ENCODE results near the gene CRY2.

CRY2 gene

GRCh38 chr11:45917286-45917622 is 70.0 kb downstream of the CRY2 start:
- DNase-seq (ENCODE audit: low read depth in 1 of 2, low spot score in 1 of 2) = no peak

- peak; percentile 89 to 90 for DNase-seq (ENCODE audit: low read depth in 1 of 2, low spot score in 1 of 2)
These were observed 70.5 kb downstream of the CRY2 start, which contains the start of gene PEX16 for GRCh38 chr11:45917623-45918330. Gene PEX16, minus strand, starts transcription at chr11:45917877. Its CDS starts 66 bp downstream, at chr11:45917811.

GRCh38 chr11:45918331-45918941 is 71.2 kb downstream of the CRY2 start:
- DNase-seq (ENCODE audit: low read depth in 1 of 2, low spot score in 1 of 2) = peak in 1 of 2 donors; percentile 43

- DNase-seq (ENCODE audit: low read depth in 1 of 2, low spot score in 1 of 2) = no peak
These were observed 71.8 kb downstream of the CRY2 start for GRCh38 chr11:45918962-45919675.

GRCh38 chr11:45919806-45920530 is 72.7 kb downstream of the CRY2 start:
- no peak for DNase-seq (ENCODE audit: low read depth in 1 of 2, low spot score in 1 of 2)

GRCh38 chr11:45920531-45921477 is 73.5 kb downstream of the CRY2 start:
- DNase-seq (ENCODE audit: low read depth in 1 of 2, low spot score in 1 of 2) = no peak

- no peak for DNase-seq (ENCODE audit: low read depth in 1 of 2, low spot score in 1 of 2)
These were observed 74.5 kb downstream of the CRY2 start for GRCh38 chr11:45921561-45922424.

- DNase-seq (ENCODE audit: low read depth in 1 of 2, low spot score in 1 of 2) = no peak
These were observed 75.3 kb downstream of the CRY2 start, which contains the start of gene LARGE2 for GRCh38 chr11:45922425-45923082. Gene LARGE2, plus strand, starts transcription at chr11:45922656. Its CDS starts 227 bp downstream, at chr11:45922883.

- no peak for DNase-seq (ENCODE audit: low read depth in 1 of 2, low spot score in 1 of 2)
These were observed 77.0 kb downstream of the CRY2 start for GRCh38 chr11:45924036-45924915.

GRCh38 chr11:45924927-45925326 is 77.7 kb downstream of the CRY2 start:
- DNase-seq (ENCODE audit: low read depth in 1 of 2, low spot score in 1 of 2) = no peak

- no peak for DNase-seq (ENCODE audit: low read depth in 1 of 2, low spot score in 1 of 2)
These were observed 78.3 kb downstream of the CRY2 start for GRCh38 chr11:45925550-45925949.

GRCh38 chr11:45926001-45926401 is 78.7 kb downstream of the CRY2 start:
- DNase-seq (ENCODE audit: low read depth in 1 of 2, low spot score in 1 of 2) = no peak

GRCh38 chr11:45926536-45927331 is 79.5 kb downstream of the CRY2 start:
- no peak for DNase-seq (ENCODE audit: low read depth in 1 of 2, low spot score in 1 of 2)

- DNase-seq (ENCODE audit: low read depth in 1 of 2, low spot score in 1 of 2) = no peak
These were observed 80.0 kb downstream of the CRY2 start for GRCh38 chr11:45927332-45927683.

GRCh38 chr11:45927684-45928413 is 80.6 kb downstream of the CRY2 start:
- DNase-seq (ENCODE audit: low read depth in 1 of 2, low spot score in 1 of 2) = no peak

GRCh38 chr11:45928535-45929215 is 81.4 kb downstream of the CRY2 start:
- no peak for DNase-seq (ENCODE audit: low read depth in 1 of 2, low spot score in 1 of 2)

All from stimulated activated CD4-positive, alpha-beta T cell treated with anti-CD3 and anti-CD28 coated beads, Interleukin-15, amount 100 ng/mL, for 1 hour (primary cell).